Raji (cell line): ENCODE data around the gene FAM174B.

ENCODE experiments used
- POLR2A ChIP-seq: IDR thresholded peaks from 2 replicates; pipeline ENCODE4 v1.6.1; 2011; ENCODE audit warnings: low read depth, low read length, control low read depth; ENCODE audit not compliant: insufficient read depth

Gene FAM174B

GRCh38 chr15:92634060-92634459 is 21.5 kb downstream of the FAM174B start:
- no peak for TF ChIP-seq POLR2A

- TF ChIP-seq POLR2A: no peak
Observed at GRCh38 chr15:92633418-92633817, 22.2 kb downstream of the FAM174B start.

GRCh38 chr15:92633001-92633400 is 22.6 kb downstream of the FAM174B start:
- TF ChIP-seq POLR2A: no peak

GRCh38 chr15:92631721-92632120 is 23.9 kb downstream of the FAM174B start:
- TF ChIP-seq POLR2A: no peak

- TF ChIP-seq POLR2A: no peak
Observed at GRCh38 chr15:92629975-92630626, 25.5 kb downstream of the FAM174B start.

- TF ChIP-seq POLR2A: no peak
Observed at GRCh38 chr15:92629276-92629974, 26.1 kb downstream of the FAM174B start.

GRCh38 chr15:92627014-92627413 is 28.6 kb downstream of the FAM174B start:
- no peak for TF ChIP-seq POLR2A

- TF ChIP-seq POLR2A: no peak
Observed at GRCh38 chr15:92625251-92625980, 30.2 kb downstream of the FAM174B start.

- no peak for TF ChIP-seq POLR2A
Observed at GRCh38 chr15:92624401-92624991, 31.1 kb downstream of the FAM174B start.

- TF ChIP-seq POLR2A: no peak
Observed at GRCh38 chr15:92623435-92623834, 32.1 kb downstream of the FAM174B start.

GRCh38 chr15:92621972-92622533 is 33.5 kb downstream of the FAM174B start:
- TF ChIP-seq POLR2A: no peak

- no peak for TF ChIP-seq POLR2A
Observed at GRCh38 chr15:92620991-92621390, 34.6 kb downstream of the FAM174B start.

- TF ChIP-seq POLR2A: no peak
Observed at GRCh38 chr15:92619145-92620101, 36.2 kb downstream of the FAM174B start.
